Effector memory CD8-positive, alpha-beta T cell (primary cell): ENCODE results near the gene DOCK3.
"Not testable (repeated sequence)": the region's sequence is repeated elsewhere in the genome, so short reads cannot be mapped to it uniquely, and the experiment has no call there.

ENCODE experiments used
- ATAC-seq: fragments of 150-1000 bp; cut with Tn5 transposase; replicated peaks from 2 replicates; pipeline ENCODE4 v1.10.0; 2021; ENCODE audit warnings: mild to moderate bottlenecking, moderate library complexity
- DNase-seq, 3 experiments: peaks; one replicate each; pipeline ENCODE4 v3.0.0; 2021
- H3K27ac Mint-ChIP-seq, 2 donors: one replicate each; pipeline ENCODE4 v1.8.0; 2022; ENCODE audit warnings: mild to moderate bottlenecking in 2 of 2, mixed read lengths in 2 of 2, moderate library complexity in 2 of 2
- H3K27me3 Mint-ChIP-seq, 2 donors: one replicate each; pipeline ENCODE4 v1.8.0; 2022; ENCODE audit warnings: mixed read lengths in 2 of 2
- H3K36me3 Mint-ChIP-seq: one replicate; pipeline ENCODE4 v1.8.0; 2022; ENCODE audit warnings: mild to moderate bottlenecking, moderate library complexity, mixed read lengths; ENCODE audit not compliant: insufficient read depth
- H3K4me1 Mint-ChIP-seq, 2 donors: one replicate each; pipeline ENCODE4 v1.8.0; 2022; ENCODE audit warnings: low read depth in 2 of 2, mixed read lengths in 2 of 2
- H3K4me3 Mint-ChIP-seq, 2 donors: one replicate each; pipeline ENCODE4 v1.8.0; 2022; ENCODE audit warnings: mild to moderate bottlenecking in 2 of 2, mixed read lengths in 2 of 2, moderate library complexity in 2 of 2
- H3K9me3 Mint-ChIP-seq, 2 donors: one replicate each; pipeline ENCODE4 v1.8.0; 2022; ENCODE audit warnings: mixed read lengths in 2 of 2

Gene DOCK3

GRCh38 chr3:51386159-51386851 lies 711.6 kb downstream of the DOCK3 start:
- H3K9me3 Mint-ChIP-seq: no peaks in the 10 kb centered on the region
- H3K4me3 Mint-ChIP-seq: peak overlapping the region; percentile 95 to 96
- peaks cover 57% of the 10 kb centered on the region for H3K36me3 Mint-ChIP-seq

GRCh38 chr3:51386852-51387229 lies 712.1 kb downstream of the DOCK3 start:
- no peaks in the 10 kb centered on the region for H3K27me3 Mint-ChIP-seq
- ATAC-seq: no peak
- peaks cover 59% of the 10 kb centered on the region for H3K36me3 Mint-ChIP-seq
- peaks cover 49 to 50% of the 10 kb centered on the region in 2 donors for H3K4me1 Mint-ChIP-seq
- H3K27ac Mint-ChIP-seq: peak overlapping the region; percentile 98 to 99
- no peaks in the 10 kb centered on the region for H3K9me3 Mint-ChIP-seq
- no peak for DNase-seq
- H3K4me3 Mint-ChIP-seq: peak overlapping the region; percentile 95 to 96

More at GRCh38 chr3:51386159-51386851, 711.6 kb downstream of the DOCK3 start:
- Mint-ChIP-seq H3K27me3 (no peaks in the 10 kb centered on the region), H3K4me1 (peaks cover 49 to 50% of the 10 kb centered on the region in 2 donors), H3K27ac (peak overlapping the region; percentile 98 to 99)
- ATAC-seq (no peak), DNase-seq (no peak)

GRCh38 chr3:51387281-51387680 lies 712.6 kb downstream of the DOCK3 start:
- Mint-ChIP-seq H3K36me3 (peaks cover 63% of the 10 kb centered on the region), H3K4me1 (peaks cover 49 to 50% of the 10 kb centered on the region in 2 donors), H3K27ac (peak overlapping the region in 1 of 2 donors; percentile 98)
- not testable (repeated sequence) for H3K9me3 Mint-ChIP-seq, ATAC-seq, H3K27me3 Mint-ChIP-seq, DNase-seq, H3K4me3 Mint-ChIP-seq

GRCh38 chr3:51388286-51389029 lies 713.7 kb downstream of the DOCK3 start:
- peaks cover 74% of the 10 kb centered on the region for H3K36me3 Mint-ChIP-seq
- peaks cover 53 to 54% of the 10 kb centered on the region in 2 donors for H3K4me1 Mint-ChIP-seq
- ATAC-seq: no peak
- H3K27ac Mint-ChIP-seq: no peak overlapping the region
- no peaks in the 10 kb centered on the region for H3K27me3 Mint-ChIP-seq
- H3K4me3 Mint-ChIP-seq: no peak overlapping the region
- no peak for DNase-seq
- no peaks in the 10 kb centered on the region for H3K9me3 Mint-ChIP-seq

- Mint-ChIP-seq H3K4me3 (peak overlapping the region; percentile 13 to 51), H3K36me3 (peaks cover 83% of the 10 kb centered on the region), H3K27me3 (no peaks in the 10 kb centered on the region), H3K27ac (peak overlapping the region; percentile 72 to 80), H3K9me3 (no peaks in the 10 kb centered on the region), H3K4me1 (peaks cover 51% of the 10 kb centered on the region in 2 donors)
- peak in 2 of 3 experiments; percentile 37 to 42 for DNase-seq
- ATAC-seq: no peak
Measured at GRCh38 chr3:51389423-51390183, 714.9 kb downstream of the DOCK3 start.

- no peak for ATAC-seq
- H3K36me3 Mint-ChIP-seq: peaks cover 84% of the 10 kb centered on the region
- H3K9me3 Mint-ChIP-seq: no peaks in the 10 kb centered on the region
- H3K4me1 Mint-ChIP-seq: peaks cover 52 to 58% of the 10 kb centered on the region in 2 donors
- peak overlapping the region in 1 of 2 donors; percentile 66 for H3K27ac Mint-ChIP-seq
- DNase-seq: no peak
- no peaks in the 10 kb centered on the region for H3K27me3 Mint-ChIP-seq
- H3K4me3 Mint-ChIP-seq: peak overlapping the region; percentile 54 to 67
Measured at GRCh38 chr3:51390246-51391074, 715.7 kb downstream of the DOCK3 start.

- Mint-ChIP-seq H3K4me1 (peaks cover 45 to 57% of the 10 kb centered on the region in 2 donors), H3K36me3 (peaks cover 82% of the 10 kb centered on the region), H3K27ac (peak within 1 kb of the TSS; percentile 93), H3K4me3 (peak within 1 kb of the TSS; percentile 79 to 84), H3K9me3 (no peaks in the 10 kb centered on the region), H3K27me3 (no peaks in the 10 kb centered on the region)
- ATAC-seq: peak; percentile 89
- DNase-seq: peak; percentile 94 to 96 (median 96)
Measured at GRCh38 chr3:51391075-51391565, 716.4 kb downstream of the DOCK3 start, which contains the start of gene RBM15B. RBM15B (plus strand) TSS chr3:51391285; CDS start chr3:51391400, 115 bp downstream.

GRCh38 chr3:51391566-51392354 lies 717.0 kb downstream of the DOCK3 start:
- Mint-ChIP-seq H3K9me3 (no peaks in the 10 kb centered on the region), H3K4me3 (peak overlapping the region; percentile 79 to 84), H3K36me3 (peaks cover 82% of the 10 kb centered on the region), H3K27me3 (no peaks in the 10 kb centered on the region), H3K27ac (peak overlapping the region; percentile 93), H3K4me1 (peaks cover 44 to 57% of the 10 kb centered on the region in 2 donors)
- DNase-seq (peak; percentile 40 to 51 (median 50)), ATAC-seq (peak; percentile 44)

- Mint-ChIP-seq H3K4me1 (peaks cover 41 to 53% of the 10 kb centered on the region in 2 donors), H3K27ac (peak overlapping the region; percentile 93), H3K4me3 (peak overlapping the region; percentile 79 to 84), H3K36me3 (peaks cover 81% of the 10 kb centered on the region), H3K27me3 (no peaks in the 10 kb centered on the region), H3K9me3 (no peaks in the 10 kb centered on the region)
- no peak for DNase-seq
- ATAC-seq: no peak
Measured at GRCh38 chr3:51392355-51393133, 717.8 kb downstream of the DOCK3 start.

- Mint-ChIP-seq H3K36me3 (peaks cover 81% of the 10 kb centered on the region), H3K4me3 (peak overlapping the region in 1 of 2 donors; percentile 84), H3K27me3 (no peaks in the 10 kb centered on the region), H3K9me3 (no peaks in the 10 kb centered on the region), H3K4me1 (peaks cover 37 to 48% of the 10 kb centered on the region in 2 donors), H3K27ac (peak overlapping the region in 1 of 2 donors; percentile 93)
- ATAC-seq (no peak), DNase-seq (no peak)
Measured at GRCh38 chr3:51393134-51393495, 718.4 kb downstream of the DOCK3 start.

GRCh38 chr3:51393564-51393963 lies 718.8 kb downstream of the DOCK3 start:
- peaks cover 78% of the 10 kb centered on the region for H3K36me3 Mint-ChIP-seq

More at GRCh38 chr3:51393564-51393963, 718.8 kb downstream of the DOCK3 start:
- Mint-ChIP-seq H3K4me3 (peak overlapping the region in 1 of 2 donors; percentile 84), H3K27ac (peak overlapping the region; percentile 81 to 93), H3K9me3 (no peaks in the 10 kb centered on the region), H3K4me1 (peaks cover 37 to 44% of the 10 kb centered on the region in 2 donors), H3K27me3 (no peaks in the 10 kb centered on the region)
- DNase-seq (no peak), ATAC-seq (no peak)
